Osteoblast (primary cell): ENCODE results near the gene CSH2. TPM values are rescaled to one million over a fixed set of nuclear protein-coding genes. Genes with fewer than 3 reads are reported as not detected.
A peak's percentile ranks its signal among the peaks of the same experiment; 100 is the strongest.
"Not testable (repeated sequence)": the region's sequence is repeated elsewhere in the genome, so short reads cannot be mapped to it uniquely, and the experiment has no call there.

Source experiments
- DNase-seq: peaks from one replicate; pipeline ENCODE4 v3.0.0; 2011; ENCODE audit warnings: low spot score, mixed read lengths; ENCODE audit not compliant: insufficient read length; ENCODE audit errors: missing footprints
- H2AFZ ChIP-seq: 2 replicates; pipeline ENCODE4 v1.6.0; 2011; ENCODE audit warnings: mild to moderate bottlenecking, low read length
- H3K27ac ChIP-seq: 2 replicates; pipeline ENCODE4 v1.5.1; 2011; ENCODE audit warnings: mild to moderate bottlenecking, low read depth, low read length, moderate library complexity
- H3K27me3 ChIP-seq: 2 replicates; pipeline ENCODE4 v1.6.0; 2012; ENCODE audit warnings: mild to moderate bottlenecking, control low read depth, inconsistent platforms, low read length, moderate library complexity; ENCODE audit not compliant: insufficient read depth
- H3K36me3 ChIP-seq: 2 replicates; pipeline ENCODE4 v1.5.1; 2011; ENCODE audit warnings: mild to moderate bottlenecking, low read length, control low read depth, moderate library complexity; ENCODE audit not compliant: insufficient read depth
- H3K4me1 ChIP-seq: 2 replicates; pipeline ENCODE4 v1.5.1; 2011; ENCODE audit warnings: mild to moderate bottlenecking, low read length, control low read depth, moderate library complexity; ENCODE audit not compliant: insufficient read depth
- H3K4me2 ChIP-seq: 2 replicates; pipeline ENCODE4 v1.6.0; 2011; ENCODE audit warnings: mild to moderate bottlenecking, low read length; ENCODE audit not compliant: insufficient read depth
- H3K4me3 ChIP-seq: fragments of 200-600 bp; sonication (generic); 3 replicates; pipeline ENCODE4 v1.5.1; 2012; ENCODE audit warnings: mild to moderate bottlenecking, low read length, inconsistent platforms; ENCODE audit not compliant: insufficient read depth
- H3K79me2 ChIP-seq: 2 replicates; pipeline ENCODE4 v1.6.0; 2012; ENCODE audit warnings: mild to moderate bottlenecking, low read length, control low read depth, inconsistent platforms; ENCODE audit not compliant: insufficient read depth
- H3K9me3 ChIP-seq: 2 replicates; pipeline ENCODE4 v1.5.1; 2011; ENCODE audit warnings: low read depth, low read length, control low read depth
- H4K20me1 ChIP-seq: 2 replicates; pipeline ENCODE4 v1.6.0; 2012; ENCODE audit warnings: mild to moderate bottlenecking, low read length, control low read depth; ENCODE audit not compliant: insufficient read depth
- CTCF ChIP-seq: IDR thresholded peaks from 2 replicates; pipeline ENCODE4 v1.5.1; 2011; ENCODE audit warnings: mild to moderate bottlenecking, low read depth, low read length, moderate library complexity; ENCODE audit errors: extremely low read depth
- total RNA-seq: library from RNA; depleted of rRNA; stranded (reverse); fragments of >200 nt; gene quantifications from 2 replicates; pipeline ENCODE4 v1.2.3, GENCODE V29; 2012

Gene CSH2
- not detected in 2 replicates for total RNA-seq

- not testable (repeated sequence) for H3K4me2 ChIP-seq, H2AFZ ChIP-seq, H3K4me1 ChIP-seq, H3K79me2 ChIP-seq, H3K9me3 ChIP-seq, H3K27ac ChIP-seq, DNase-seq, H4K20me1 ChIP-seq, H3K4me3 ChIP-seq, H3K36me3 ChIP-seq, H3K27me3 ChIP-seq
These were observed at the start of gene CSH2 for GRCh38 chr17:63873577-63873976. CSH2 (minus strand) TSS chr17:63873677; CDS start chr17:63873614, 63 bp downstream.

GRCh38 chr17:63922402-63922801, 48.9 kb upstream of the CSH2 start:
- H3K27me3 ChIP-seq, H3K4me1 ChIP-seq, H3K79me2 ChIP-seq, H3K4me3 ChIP-seq, H3K27ac ChIP-seq, H2AFZ ChIP-seq, H3K4me2 ChIP-seq, H3K9me3 ChIP-seq, H4K20me1 ChIP-seq, DNase-seq, H3K36me3 ChIP-seq: not testable (repeated sequence)

GRCh38 chr17:63920779-63921178, 47.3 kb upstream of the CSH2 start:
- not testable (repeated sequence) for H3K4me3 ChIP-seq, H3K4me2 ChIP-seq, H4K20me1 ChIP-seq, H3K79me2 ChIP-seq, H3K27me3 ChIP-seq, DNase-seq, H3K9me3 ChIP-seq, H3K4me1 ChIP-seq, H2AFZ ChIP-seq, H3K36me3 ChIP-seq, H3K27ac ChIP-seq

- H3K4me1 ChIP-seq, H3K4me2 ChIP-seq, H3K79me2 ChIP-seq, H3K36me3 ChIP-seq, H3K4me3 ChIP-seq, H3K27ac ChIP-seq, H2AFZ ChIP-seq, DNase-seq, H3K9me3 ChIP-seq, H4K20me1 ChIP-seq: not testable (repeated sequence)
- H3K27me3 ChIP-seq: peaks cover 11% of the 10 kb centered on the region
These were observed 46.6 kb upstream of the CSH2 start for GRCh38 chr17:63920050-63920449.

- peak; percentile 88 for TF ChIP-seq CTCF
- no peak overlapping the region for H3K27ac ChIP-seq
- no peak overlapping the region for H2AFZ ChIP-seq
- H3K4me2 ChIP-seq: no peak overlapping the region
- no peaks in the 10 kb centered on the region for H3K9me3 ChIP-seq
- no peaks in the 10 kb centered on the region for H3K79me2 ChIP-seq
- H3K4me3 ChIP-seq: no peak overlapping the region
- H3K36me3 ChIP-seq: no peaks in the 10 kb centered on the region
- peak; percentile 96 for DNase-seq
- no peaks in the 10 kb centered on the region for H4K20me1 ChIP-seq
- H3K4me1 ChIP-seq: no peaks in the 10 kb centered on the region
- peaks cover 11% of the 10 kb centered on the region for H3K27me3 ChIP-seq
These were observed 45.8 kb upstream of the CSH2 start for GRCh38 chr17:63919311-63919723.

- H3K36me3 ChIP-seq, H3K27ac ChIP-seq, H2AFZ ChIP-seq, H3K4me2 ChIP-seq, H3K4me3 ChIP-seq, H4K20me1 ChIP-seq, H3K79me2 ChIP-seq, DNase-seq, H3K4me1 ChIP-seq, H3K9me3 ChIP-seq: not testable (repeated sequence)
- H3K27me3 ChIP-seq: peaks cover 11% of the 10 kb centered on the region
These were observed 45.4 kb upstream of the CSH2 start, which contains the start of gene GH1 for GRCh38 chr17:63918789-63919305. GH1 (minus strand) TSS chr17:63918839; CDS start chr17:63918776, 63 bp downstream.
